PFSK-1 (cell line): Measurements from ENCODE around the gene SFI1.

Experiments used
- REST ChIP-seq, 2 experiments: IDR thresholded peaks; 2 replicates each; pipeline versions ENCODE4 v1.6.1 to v1.8.0; 2011 to 2012; ENCODE audit warnings: low read depth in 2 of 2, low read length in 2 of 2, control low read depth in 1 of 2, inconsistent platforms in 1 of 2, mild to moderate bottlenecking in 1 of 2, moderate library complexity in 1 of 2; ENCODE audit not compliant: insufficient read depth in 1 of 2
- SIN3A ChIP-seq: IDR thresholded peaks from 2 replicates; pipeline ENCODE4 v1.6.1; 2012; ENCODE audit warnings: mild to moderate bottlenecking, low read length, moderate library complexity, borderline replicate concordance; ENCODE audit not compliant: insufficient read depth

GRCh38 chr22:31448382-31448781 is 48.0 kb upstream of the SFI1 start:
- no peak for TF ChIP-seq REST (IDR thresholded peaks at IDR 0.05; ENCODE audit: insufficient read depth in 1 of 2, low read depth in 2 of 2, low read length in 2 of 2)
- no peak for TF ChIP-seq SIN3A
